ENCODE results near the gene CD300LB. TPM values are rescaled to one million over a fixed set of nuclear protein-coding genes. Genes with fewer than 3 reads are reported as not detected.
"Not testable (repeated sequence)": the region's sequence is repeated elsewhere in the genome, so short reads cannot be mapped to it uniquely, and the experiment has no call there.

The CD300LB gene
- not detected in 2 replicates for total RNA-seq (2014; rRNA removed; shearing (Covaris generic))

DNA sequence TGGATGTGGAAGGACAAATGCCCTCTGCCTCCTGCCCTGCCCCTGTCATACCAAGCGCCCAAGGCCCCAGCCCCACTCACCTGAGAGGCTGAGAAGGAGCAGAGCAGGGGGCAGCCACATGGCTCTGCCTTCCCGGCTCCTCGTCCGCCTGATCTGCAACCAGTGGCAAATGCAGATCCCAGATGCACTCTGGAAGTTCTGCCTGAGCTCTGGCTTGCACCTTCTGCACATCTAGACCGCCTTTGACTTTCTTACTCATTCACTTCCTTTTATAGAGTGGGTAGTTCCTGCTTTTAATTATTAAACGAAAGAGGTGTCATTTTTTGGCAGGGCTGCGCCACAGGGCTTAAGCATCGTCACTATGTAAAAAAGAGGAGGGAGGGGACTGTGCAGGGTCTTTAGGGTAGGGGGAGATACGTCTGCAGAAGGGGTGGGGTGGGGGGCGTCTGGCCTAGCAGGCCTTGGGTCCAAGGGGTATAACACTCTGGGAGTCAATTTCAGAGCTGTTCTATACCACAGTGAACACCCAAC, at the start of gene CD300LB:
CD300LB (minus strand) TSS at position 245 of the 531 bp plus-strand sequence; CDS start at position 120, 125 bp downstream.
- no peak for DNase-seq (ENCODE audit: low read depth)

DNA sequence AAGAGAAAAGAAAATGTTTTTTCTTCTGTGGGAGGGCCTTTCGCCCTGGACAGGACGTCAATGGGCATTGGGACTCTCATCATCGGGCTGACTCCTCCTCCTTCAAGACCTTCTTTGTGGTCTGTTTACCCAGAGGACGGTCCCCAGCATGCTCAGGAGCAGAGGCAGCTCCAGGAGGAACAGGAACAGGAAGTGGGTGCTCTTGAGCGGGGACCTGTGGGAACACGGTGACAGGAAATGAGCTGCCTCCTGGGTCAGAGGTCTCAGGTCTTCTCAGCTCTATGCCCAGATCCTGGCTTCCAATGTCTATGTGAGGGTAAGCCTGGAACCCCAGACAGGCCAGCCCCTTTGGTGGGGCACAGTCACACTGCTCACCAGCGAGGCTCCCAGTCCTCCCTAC, 48.6 kb upstream of the CD300LB start:
- DNase-seq (ENCODE audit: low read depth): no peak

DNA sequence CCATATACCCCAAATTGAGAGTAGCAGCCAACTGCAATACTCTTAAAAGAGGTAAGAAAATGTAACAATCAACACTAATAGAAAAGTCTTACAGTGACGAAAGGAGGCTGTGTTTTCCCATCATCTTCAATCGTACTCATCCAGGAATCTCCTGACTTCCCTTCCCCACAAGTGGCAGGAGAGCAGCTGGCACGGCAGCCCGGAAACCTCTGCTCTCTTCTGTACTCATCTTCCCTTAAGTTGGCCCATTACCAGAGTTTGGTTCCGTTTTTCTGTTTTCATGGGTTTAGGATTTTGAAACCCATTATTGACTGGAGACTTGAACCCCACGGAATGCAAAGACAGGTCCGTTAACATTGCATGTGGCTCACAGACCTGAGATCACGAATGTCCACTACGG, 47.7 kb upstream of the CD300LB start:
- DNase-seq (ENCODE audit: low read depth): no peak

DNA sequence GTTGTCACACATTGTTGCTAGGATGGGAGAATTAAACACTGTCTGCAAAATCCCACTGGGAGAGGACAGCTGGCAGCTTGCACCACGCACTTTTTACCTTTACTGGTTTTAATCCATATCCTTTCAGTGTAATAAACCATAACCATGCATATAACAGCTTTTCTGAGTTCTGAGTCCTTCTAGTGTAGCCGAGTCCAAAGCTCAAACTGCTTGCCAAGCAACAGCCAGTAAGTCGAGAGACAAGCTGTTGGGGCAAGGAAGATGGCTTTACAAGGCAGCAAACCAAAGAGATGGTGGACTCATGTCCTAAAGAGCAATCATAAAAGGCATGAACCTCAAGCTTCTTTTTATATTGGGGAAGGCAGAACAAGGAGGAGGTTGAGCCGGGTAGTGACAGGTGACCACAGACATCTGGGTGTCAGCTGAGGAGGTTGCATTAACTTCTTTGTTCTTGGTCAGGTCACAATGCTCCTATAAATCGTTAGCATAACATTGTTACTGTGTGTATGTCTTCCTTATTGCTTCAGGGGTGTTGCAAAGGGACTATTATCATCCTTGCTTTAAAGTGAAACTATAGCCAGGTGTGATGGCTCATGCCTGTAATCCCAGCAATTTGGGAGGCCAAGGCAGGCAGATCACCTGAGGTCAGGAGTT, 43.3 kb upstream of the CD300LB start:
- no peak for DNase-seq (ENCODE audit: low read depth)

DNA sequence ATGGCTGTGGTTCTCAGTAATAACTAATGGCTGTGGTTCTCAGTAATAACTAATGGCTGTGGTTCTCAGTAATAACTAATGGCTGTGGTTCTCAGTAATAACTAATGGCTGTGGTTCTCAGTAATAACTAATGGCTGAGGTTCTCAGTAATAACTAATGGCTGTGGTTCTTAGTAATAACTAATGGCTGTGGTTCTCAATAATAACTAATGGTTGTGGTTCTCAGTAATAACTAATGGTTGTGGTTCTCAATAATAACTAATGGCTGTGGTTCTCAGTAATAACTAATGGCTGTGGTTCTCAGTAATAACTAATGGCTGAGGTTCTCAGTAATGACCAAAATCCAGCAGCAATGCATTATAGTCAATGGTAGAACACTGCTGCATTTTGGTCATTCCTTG, 42.4 kb upstream of the CD300LB start:
- DNase-seq (ENCODE audit: low read depth): not testable (repeated sequence)

DNA sequence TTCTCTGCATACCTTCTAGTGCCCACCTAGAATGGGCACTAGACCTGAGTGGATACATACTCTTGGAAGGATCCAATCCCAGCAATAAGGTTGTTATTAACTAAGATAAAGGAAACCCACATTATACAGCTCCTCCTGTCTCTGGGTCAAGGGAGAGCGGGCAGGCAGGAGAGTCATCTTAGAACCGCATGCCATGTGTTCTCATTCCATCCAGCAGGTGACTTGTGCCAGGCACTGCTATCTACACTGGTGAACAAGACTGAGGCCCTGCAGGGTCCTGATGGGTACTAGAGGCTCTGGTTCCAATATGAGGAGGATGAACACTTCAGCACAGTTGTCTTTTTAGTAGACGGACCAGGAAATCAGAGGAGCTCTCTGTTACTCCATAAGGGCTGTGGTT, 41.9 kb upstream of the CD300LB start:
- DNase-seq (ENCODE audit: low read depth): no peak

DNA sequence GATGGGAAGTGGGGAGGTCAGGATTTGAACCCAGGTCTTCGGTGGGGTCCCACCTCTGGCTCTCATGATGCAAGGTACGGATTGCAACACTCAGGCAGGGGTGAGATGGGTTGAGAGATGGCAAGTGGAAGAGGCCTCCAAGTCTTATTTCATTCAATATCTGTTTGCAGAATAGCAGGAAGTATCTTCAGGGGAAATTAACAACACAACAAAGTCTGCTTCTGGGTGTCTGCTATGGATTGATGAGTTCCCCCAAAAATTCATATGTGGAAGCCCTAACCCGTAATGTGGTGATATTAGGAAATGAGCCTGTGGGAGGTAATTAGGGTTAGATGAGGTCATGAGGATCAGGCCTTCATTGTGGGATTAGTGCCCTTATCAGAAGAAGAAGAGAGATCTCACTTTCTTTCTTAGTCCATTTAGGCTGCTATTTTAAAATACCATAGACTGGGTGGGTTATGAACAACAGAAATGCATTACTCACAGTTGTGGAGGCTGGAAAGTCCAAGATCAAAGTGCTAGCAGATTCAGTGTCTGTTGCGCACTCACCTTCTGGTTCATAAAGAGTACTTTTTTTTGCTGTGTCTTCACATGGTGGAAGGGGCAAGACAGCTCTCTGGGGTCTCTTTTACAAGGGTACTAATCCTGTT, 40.5 kb upstream of the CD300LB start:
- no peak for DNase-seq (ENCODE audit: low read depth)

DNA sequence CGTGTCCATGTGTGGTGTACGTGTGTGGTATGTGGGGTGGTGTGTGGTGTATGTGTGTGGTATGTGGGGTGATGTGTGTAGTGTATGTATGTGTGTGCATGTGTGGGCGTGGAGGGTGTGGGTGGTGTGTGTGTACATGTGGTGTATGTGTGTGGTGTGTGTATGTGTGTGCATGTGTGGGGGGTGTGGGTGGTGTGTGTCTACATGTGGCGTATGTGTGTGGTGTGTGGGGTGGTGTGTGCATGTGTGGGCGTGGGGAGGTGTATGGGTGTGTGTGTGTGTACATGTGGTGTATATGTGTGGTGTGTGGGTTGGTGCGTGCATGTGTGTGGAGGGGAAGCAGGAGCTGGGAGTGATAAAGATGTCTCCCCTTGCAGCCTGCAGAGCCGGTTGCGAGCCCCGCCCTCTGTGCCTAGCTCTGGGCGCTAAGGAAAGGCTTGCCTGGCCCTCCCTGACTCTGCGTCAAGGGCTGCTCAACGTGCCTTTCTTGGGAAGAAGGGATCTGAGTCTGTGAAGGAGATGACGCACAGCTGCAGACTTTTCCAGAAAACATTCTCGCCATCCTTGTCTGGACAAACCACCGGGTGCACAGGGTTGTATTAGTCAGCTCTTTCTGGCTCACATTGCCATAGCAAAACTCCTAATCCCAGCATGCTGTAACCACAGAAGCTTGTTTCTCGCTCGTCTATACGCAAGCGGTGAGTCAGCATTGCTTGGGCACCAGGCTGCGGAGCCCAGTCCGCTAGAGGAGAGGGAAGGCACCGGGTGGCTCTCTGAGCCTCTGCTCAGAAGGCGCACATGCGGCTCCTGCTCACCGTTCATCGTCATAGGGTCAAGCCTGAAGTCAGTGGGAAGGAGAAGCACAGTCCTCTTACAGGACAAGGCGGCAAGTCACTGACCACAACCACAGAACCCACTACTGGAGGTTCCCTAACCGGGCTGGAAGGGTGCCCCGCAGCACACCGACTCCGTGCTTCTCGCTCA, 38.0 kb upstream of the CD300LB start:
- DNase-seq (ENCODE audit: low read depth): peak; percentile 99

DNA sequence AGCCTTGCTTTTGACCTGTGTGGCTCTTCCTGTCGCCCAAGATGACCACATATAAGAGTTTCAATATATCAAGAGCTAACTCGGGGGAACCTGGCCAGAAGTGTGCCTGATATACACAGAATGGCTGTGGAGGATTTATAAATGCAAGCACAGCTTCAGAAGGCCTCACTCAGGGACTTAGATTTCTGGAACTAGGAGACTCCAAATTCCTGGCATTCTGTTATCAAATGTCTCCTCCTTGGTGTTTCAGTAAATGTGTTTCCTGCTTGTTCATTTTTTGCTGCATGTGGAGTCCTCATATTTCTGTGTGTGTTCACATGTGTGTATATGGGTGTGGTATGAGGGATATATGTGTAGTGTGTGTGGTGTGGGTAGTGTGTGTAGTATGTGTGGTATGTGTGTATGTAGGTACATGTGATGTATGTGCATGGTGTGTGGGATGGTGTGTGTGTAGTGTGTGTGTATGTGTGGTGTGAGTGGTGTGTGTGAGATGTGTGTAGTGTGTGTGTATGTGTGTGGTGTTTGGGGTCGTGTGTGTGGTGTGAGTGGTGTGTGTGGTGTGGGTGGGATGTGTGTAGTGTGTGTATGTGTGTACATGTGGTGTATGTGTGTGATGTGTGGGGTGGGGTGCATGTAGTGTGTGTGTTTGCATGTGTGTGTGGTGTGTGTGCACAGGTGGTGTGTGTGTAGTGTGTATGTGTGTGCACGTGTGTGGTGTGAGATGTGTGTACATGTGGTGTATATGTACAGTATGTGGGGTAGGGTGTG, 37.0 kb upstream of the CD300LB start:
- DNase-seq (ENCODE audit: low read depth): no peak

DNA sequence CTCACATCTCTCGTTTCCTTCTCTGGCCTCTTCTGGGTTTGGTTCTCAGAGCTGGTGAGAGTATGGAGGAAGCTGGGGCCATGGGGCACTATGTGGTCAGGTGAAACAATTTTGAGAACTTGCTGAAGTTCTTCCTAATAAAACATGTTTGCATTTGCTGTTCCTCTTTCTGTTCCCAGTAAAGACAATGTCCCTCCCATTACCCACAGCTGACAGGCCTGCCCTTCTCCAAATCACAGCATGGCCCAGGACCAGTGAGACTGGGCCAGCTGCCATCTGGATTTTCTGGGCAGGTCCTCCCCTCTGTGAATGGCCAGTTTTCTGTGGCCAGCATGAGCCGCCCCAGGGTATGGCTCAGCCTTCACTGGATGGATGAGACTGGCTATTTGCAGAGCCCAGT, 36.1 kb upstream of the CD300LB start, which contains the start of gene CD300H:
CD300H (minus strand) TSS at position 113 of the 400 bp plus-strand sequence.
- DNase-seq (ENCODE audit: low read depth): peak; percentile 84

DNA sequence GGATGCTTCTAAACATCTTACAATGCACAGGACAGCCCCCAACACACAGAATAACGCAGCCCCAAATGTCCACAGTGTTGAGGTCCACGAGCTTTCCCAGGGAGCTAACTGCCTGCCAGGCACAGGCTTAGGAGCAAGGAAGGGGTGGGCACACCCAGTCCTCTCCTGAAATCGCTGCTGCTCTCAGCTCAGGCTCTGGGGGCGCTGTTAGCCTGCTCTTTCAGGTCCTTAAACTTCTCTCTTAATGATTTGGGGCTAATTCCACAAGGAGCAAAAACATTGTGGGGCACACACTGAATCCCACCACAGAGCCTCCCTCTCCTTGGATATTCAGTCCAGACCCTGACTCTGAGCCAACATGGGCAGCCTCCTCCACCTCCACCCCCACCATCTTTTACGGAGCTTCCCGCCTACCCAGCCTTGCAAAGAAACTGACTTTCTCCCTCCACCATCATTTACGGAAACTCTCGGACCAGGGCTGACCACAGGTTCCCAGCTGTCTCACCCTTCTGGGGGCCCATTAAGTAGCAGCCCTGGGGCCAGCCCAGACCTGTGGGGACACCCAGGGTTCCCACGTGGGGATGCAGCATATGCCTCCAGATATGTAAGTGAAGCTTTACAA, 35.0 kb upstream of the CD300LB start:
- DNase-seq (ENCODE audit: low read depth): peak; percentile 41

DNA sequence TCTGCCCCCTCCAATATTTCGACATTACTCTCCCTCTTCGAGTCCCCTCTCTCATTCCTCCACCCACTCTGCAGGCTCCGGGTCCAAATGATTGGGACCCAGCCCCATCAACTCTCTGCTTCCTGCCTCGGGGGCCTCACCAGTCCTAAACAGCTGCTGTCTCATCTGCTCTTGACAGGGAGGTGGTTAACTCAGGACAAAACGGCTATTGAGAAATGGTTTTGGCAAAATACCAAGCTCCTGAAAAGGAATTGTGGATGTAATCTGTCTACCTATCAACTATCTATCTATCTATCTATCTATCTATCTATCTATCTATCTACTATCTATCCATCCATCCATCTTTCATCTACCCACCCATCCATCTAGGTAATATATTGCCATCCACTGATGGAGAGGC, 33.9 kb upstream of the CD300LB start:
- DNase-seq (ENCODE audit: low read depth): no peak

DNA sequence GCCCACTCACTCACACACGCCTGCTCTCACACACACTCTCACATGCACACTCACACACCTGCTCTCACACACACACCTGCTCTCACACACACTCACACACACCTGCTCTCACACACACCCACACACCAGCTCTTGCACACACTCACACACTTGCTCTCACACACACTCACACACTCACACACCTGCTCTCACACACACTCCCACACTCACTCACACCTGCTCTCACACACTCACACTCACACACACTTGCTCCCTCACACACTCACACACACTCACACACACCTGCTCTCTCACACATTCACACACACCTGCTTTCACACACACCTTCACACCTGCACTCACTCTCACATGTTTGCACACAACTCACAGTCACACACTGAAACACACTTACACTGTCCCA, 32.1 kb upstream of the CD300LB start:
- DNase-seq (ENCODE audit: low read depth): no peak

DNA sequence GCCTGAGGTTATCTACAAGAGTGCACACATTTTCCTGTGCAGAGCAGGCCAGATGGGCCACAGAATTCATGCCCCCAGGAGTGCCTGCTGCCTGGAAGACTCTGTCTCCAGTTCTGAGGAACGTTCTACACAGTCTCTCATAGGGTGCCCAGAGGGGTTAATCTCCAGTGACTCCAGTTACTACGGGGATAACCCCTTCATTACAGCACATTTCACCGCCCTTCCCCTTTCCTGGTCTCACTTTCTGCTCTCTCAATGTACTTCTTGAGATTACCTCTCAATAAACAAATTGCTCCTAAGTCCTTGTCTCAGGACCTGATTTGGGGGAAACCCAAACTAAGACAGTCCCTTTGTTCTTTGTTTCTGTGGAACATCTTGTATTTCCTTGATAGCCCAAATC, 30.3 kb upstream of the CD300LB start:
- DNase-seq (ENCODE audit: low read depth): no peak

DNA sequence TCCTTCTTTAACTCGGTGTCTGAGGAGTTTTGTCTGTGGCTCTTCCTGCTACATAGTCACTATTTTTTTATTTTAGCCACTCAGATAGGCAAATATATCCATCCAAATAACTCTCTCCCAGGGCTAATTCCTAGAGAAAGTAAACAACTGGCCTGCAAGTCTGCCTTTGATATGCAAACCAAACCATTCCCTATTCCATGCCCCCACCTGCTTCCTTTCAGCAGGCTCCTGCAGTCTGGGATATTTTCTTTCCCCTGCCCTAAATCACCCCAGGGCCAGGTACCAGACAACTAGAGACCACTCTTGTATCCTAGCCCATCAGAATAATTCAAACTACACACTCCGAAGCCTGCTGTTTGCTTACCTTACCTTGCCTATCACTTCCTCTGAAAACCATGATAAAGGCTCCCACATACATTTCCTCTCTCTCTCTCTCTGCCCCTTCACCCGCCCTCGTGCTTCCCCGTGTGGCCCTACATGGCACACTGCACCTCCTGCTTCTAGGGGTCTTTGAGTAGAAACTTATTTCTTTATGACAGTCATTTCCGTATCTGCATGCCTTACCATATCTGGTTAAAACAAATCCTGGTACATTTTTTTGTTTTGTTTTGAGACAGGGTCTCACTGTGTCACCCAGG, 27.7 kb upstream of the CD300LB start:
- no peak for DNase-seq (ENCODE audit: low read depth)

DNA sequence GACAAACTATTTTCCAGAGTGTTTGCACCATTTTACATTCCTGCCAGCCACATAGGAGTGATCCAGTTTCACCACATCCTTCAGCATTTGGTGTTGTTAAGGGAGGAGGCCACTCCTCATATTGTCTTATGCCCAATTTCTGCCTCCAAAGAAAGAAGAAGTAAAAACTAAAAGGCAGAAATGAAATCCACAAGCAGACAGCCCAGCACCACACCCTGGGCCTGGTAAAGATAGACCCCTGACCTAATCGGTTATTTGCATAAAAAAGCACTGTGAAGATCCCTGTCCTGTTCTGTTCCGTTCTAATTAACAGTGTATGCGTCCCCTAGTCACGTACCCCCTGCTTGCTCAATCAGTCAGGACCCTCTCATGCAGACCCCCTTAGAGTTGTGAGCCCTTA, 27.1 kb upstream of the CD300LB start:
- not testable (repeated sequence) for DNase-seq (ENCODE audit: low read depth)

DNA sequence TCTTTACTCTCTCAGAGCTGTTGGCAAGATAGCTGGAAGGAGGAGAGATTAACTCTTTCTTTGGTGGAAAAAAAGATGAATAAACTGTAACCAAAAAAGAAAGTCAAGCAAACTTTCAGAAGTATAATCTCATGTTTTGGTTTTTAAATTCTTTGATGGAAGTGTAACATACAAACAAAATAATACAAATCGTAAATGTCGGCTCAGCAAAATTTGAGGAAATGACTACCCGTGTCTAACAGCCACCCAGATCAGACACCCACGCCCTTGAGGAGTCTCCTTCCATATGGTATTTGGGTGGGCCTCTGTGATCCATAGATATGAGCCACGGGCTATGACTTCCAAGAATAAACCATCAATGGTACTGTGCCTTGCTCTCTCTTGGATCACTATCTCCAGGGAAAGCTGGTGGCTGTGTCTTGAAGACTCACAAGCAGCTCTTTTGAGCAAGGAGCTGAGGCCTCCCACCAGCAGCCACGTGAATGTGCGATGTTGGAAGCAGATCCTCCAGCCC, 24.2 kb upstream of the CD300LB start:
- DNase-seq (ENCODE audit: low read depth): no peak

DNA sequence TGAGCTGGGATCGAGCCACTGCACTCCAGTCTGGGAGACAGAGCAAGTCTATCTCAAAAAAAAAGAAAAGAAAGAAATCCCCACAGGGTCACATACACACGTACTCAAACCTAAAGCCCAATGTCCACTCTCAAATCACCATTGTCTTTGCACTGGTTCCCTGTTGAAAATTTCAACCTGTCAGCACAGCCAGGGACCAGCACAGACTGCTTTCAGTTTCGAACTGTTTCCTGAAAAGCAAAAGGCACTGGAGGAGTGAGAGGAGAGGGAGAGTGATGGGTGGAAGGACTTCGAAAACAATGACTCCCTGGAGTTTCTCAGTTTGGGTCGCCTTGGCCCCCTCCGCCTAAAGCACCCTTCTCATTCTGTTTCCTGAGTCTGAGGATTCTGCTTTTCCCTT, 23.6 kb upstream of the CD300LB start:
- no peak for DNase-seq (ENCODE audit: low read depth)

DNA sequence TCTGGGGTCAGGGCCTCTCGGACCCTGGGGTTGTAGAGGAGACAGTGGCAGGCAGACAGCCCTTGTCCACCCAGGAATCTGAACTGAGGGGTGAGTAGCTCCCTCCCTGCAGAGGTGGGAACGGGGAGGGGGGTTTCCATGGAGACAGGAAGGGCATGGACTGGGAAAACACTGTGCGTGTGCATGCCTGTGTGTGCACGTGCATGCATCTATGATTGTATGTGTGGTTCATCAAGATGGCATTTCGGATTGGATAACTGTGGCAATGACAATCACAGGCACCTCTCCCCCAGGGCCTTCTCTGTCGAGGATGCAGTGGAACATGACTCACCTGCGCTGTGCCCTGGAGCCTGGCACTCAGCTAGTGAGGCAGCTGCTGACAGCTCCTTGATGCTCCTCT, 20.8 kb upstream of the CD300LB start:
- peak; percentile 39 for DNase-seq (ENCODE audit: low read depth)

DNA sequence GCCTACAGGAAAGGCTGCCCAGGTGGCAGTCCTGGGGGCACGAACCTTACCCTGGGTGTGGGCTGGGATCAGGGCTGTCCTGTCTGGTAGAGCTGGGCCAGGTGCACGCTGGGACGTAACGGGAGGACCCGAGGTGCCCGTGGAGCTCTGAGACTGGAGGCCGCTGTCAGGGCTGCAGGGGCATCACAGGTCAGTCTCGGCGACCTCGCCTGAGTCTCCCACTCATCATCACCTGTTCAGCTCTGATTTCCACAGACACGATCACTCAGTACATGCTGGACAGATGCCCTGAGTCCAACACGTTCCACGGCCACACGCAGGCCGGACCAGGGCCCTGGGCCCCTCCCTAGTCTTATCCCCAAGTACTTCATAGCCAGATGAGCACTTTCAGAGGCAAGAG, 19.3 kb upstream of the CD300LB start:
- no peak for DNase-seq (ENCODE audit: low read depth)

Measured in RPMI7951 (cell line).